CD4-positive, alpha-beta T cell (primary cell): ENCODE data around the gene COL23A1. TPM values are rescaled to one million over a fixed set of nuclear protein-coding genes. Genes with fewer than 3 reads are reported as not detected.

Experiments
- ATAC-seq: fragments of 200-7000 bp; cut with Tn5 transposase; one replicate; pipeline ENCODE4 v1.10.0; 2022; ENCODE audit warnings: mild to moderate bottlenecking; ENCODE audit not compliant: poor library complexity
- CTCF ChIA-PET: fragments of 350-600 bp; sonication (Branson Sonifier 250); formaldehyde crosslinking; loops from one replicate; lab custom pipeline; 2021; ENCODE audit warnings: antibody characterized with exemption, inconsistent platforms; lab: Charles Lee
- POLR2A ChIA-PET: fragments of 350-600 bp; sonication (Branson Sonifier 250); formaldehyde crosslinking; loops from one replicate; lab custom pipeline; 2021; ENCODE audit warnings: antibody characterized with exemption, inconsistent platforms; lab: Charles Lee
- DNase-seq, 14 experiments: peaks; one replicate each; pipeline ENCODE4 v3.0.0-alpha.2; 2013 to 2020; ENCODE audit warnings: mixed read lengths in 2 of 14
- H3K27ac ChIP-seq, 2 donors: one replicate each; pipeline versions ENCODE4 v1.5.1 to v1.7.0; 2013; ENCODE audit warnings: low read length in 2 of 2, low read depth in 1 of 2, mild to moderate bottlenecking in 1 of 2
- H3K27me3 ChIP-seq, 2 experiments: 1 replicate in 1 of 2; 2 replicates in 1 of 2; pipeline versions ENCODE4 v1.6.1 to v1.7.0; 2013; ENCODE audit warnings: low read length in 2 of 2, control low read depth in 1 of 2, mild to moderate bottlenecking in 1 of 2, moderate library complexity in 1 of 2; ENCODE audit not compliant: insufficient read depth in 2 of 2, control insufficient read depth in 1 of 2
- H3K36me3 ChIP-seq: one replicate; pipeline ENCODE4 v1.6.1; 2013; ENCODE audit warnings: low read length, control low read depth; ENCODE audit not compliant: insufficient read depth
- H3K4me1 ChIP-seq: one replicate; pipeline ENCODE4 v1.6.1; 2013; ENCODE audit warnings: low read length, control low read depth; ENCODE audit not compliant: insufficient read depth
- H3K4me3 ChIP-seq: one replicate; pipeline ENCODE4 v1.5.1; 2013; ENCODE audit warnings: mild to moderate bottlenecking, low read length, moderate library complexity
- H3K9me3 ChIP-seq, 2 experiments: 1 replicate in 1 of 2; 2 replicates in 1 of 2; pipeline versions ENCODE4 v1.6.1 to v1.7.0; 2013; ENCODE audit warnings: low read length in 2 of 2, mild to moderate bottlenecking in 2 of 2, control low read depth in 1 of 2, moderate library complexity in 1 of 2; ENCODE audit not compliant: control insufficient read depth in 1 of 2, insufficient read depth in 1 of 2
- H3K27ac Mint-ChIP-seq: one replicate; pipeline ENCODE4 v1.8.0; 2020; ENCODE audit warnings: mixed read lengths
- H3K27me3 Mint-ChIP-seq: one replicate; pipeline ENCODE4 v1.8.0; 2021; ENCODE audit warnings: mixed read lengths
- H3K36me3 Mint-ChIP-seq: one replicate; pipeline ENCODE4 v1.8.0; 2021; ENCODE audit warnings: low read depth, mixed read lengths
- H3K4me1 Mint-ChIP-seq: one replicate; pipeline ENCODE4 v1.8.0; 2021; ENCODE audit warnings: low read depth, mixed read lengths
- H3K4me3 Mint-ChIP-seq: one replicate; pipeline ENCODE4 v1.8.0; 2020; ENCODE audit warnings: mild to moderate bottlenecking, mixed read lengths
- H3K9me3 Mint-ChIP-seq: one replicate; pipeline ENCODE4 v1.8.0; 2020; ENCODE audit warnings: mixed read lengths
- intact Hi-C, 2 experiments: fragments of 100-400 bp; cut with DNase I in 1 of 2; cut with micrococcal nuclease in 1 of 2; formaldehyde crosslinking; loops; one replicate each; pipeline versions ENCODE4 v1.15.1 to v1.9.0; 2023 to 2025; cut with DNase I, micrococcal nuclease
- total RNA-seq, 174 experiments: library from RNA in 2 of 174; stranded (reverse) in 2 of 174; gene quantifications; one replicate each; pipeline ENCODE4 v1.2.3 and lab custom pipeline; 2021 to 2026
- TF ChIP-seq, protein P1 (sequence below): fragments of 200-600 bp; IDR thresholded peaks from one replicate; pipeline ENCODE4 v1.8.0; 2022; ENCODE audit warnings: antibody characterized with exemption, mild to moderate bottlenecking

Gene COL23A1
- total RNA-seq, 2 experiments from 2014 or later = not detected

DNA sequence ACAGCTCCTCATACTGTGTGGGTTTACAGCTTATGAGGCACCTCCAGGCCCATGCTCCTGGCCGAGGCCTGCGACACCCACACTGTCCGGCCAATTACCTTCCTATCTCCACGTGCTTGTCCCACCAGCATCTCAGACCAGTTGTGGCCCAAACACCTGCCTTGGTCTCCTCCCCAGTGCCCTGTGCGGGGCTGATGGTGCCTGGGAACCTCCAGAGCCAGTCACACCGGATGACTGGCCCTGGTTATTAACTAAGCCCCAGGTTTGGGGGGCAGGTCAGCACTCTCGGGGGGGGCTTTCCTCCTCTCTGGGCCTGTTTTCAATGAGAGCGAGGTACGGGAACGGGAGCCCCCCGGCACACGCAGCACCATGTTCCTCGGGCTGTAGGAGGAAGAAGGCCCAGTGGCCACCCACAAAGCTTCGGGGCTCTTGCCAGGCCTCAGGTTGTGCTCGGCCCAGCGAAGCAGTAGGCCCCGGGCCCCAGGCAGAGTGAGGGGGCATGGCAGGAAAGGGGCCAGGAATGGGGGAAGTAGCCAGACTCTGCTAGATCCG lies 281.6 kb downstream of the COL23A1 start:
- CTCF ChIA-PET = no interaction called here
- H3K9me3 ChIP-seq = no peaks in the 10 kb centered on the region
- intact Hi-C loops = no loop called here
- H3K27ac ChIP-seq = no peak overlapping the region
- Mint-ChIP-seq H3K27me3 (peaks cover 13% of the 10 kb centered on the region), H3K4me1 (no peaks in the 10 kb centered on the region), H3K4me3 (no peak overlapping the region), H3K36me3 (no peaks in the 10 kb centered on the region), H3K9me3 (no peaks in the 10 kb centered on the region), H3K27ac (no peak overlapping the region)
- POLR2A ChIA-PET = no interaction called here
- ATAC-seq (no peak), DNase-seq (no peak)
- TF ChIP-seq, protein P1, sequence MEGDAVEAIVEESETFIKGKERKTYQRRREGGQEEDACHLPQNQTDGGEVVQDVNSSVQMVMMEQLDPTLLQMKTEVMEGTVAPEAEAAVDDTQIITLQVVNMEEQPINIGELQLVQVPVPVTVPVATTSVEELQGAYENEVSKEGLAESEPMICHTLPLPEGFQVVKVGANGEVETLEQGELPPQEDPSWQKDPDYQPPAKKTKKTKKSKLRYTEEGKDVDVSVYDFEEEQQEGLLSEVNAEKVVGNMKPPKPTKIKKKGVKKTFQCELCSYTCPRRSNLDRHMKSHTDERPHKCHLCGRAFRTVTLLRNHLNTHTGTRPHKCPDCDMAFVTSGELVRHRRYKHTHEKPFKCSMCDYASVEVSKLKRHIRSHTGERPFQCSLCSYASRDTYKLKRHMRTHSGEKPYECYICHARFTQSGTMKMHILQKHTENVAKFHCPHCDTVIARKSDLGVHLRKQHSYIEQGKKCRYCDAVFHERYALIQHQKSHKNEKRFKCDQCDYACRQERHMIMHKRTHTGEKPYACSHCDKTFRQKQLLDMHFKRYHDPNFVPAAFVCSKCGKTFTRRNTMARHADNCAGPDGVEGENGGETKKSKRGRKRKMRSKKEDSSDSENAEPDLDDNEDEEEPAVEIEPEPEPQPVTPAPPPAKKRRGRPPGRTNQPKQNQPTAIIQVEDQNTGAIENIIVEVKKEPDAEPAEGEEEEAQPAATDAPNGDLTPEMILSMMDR = no peak
- peaks cover 0 to 2% of the 10 kb centered on the region in 2 experiments for H3K27me3 ChIP-seq
- H3K36me3 ChIP-seq = no peaks in the 10 kb centered on the region
- no peaks in the 10 kb centered on the region for H3K4me1 ChIP-seq
- H3K4me3 ChIP-seq = no peak overlapping the region

DNA sequence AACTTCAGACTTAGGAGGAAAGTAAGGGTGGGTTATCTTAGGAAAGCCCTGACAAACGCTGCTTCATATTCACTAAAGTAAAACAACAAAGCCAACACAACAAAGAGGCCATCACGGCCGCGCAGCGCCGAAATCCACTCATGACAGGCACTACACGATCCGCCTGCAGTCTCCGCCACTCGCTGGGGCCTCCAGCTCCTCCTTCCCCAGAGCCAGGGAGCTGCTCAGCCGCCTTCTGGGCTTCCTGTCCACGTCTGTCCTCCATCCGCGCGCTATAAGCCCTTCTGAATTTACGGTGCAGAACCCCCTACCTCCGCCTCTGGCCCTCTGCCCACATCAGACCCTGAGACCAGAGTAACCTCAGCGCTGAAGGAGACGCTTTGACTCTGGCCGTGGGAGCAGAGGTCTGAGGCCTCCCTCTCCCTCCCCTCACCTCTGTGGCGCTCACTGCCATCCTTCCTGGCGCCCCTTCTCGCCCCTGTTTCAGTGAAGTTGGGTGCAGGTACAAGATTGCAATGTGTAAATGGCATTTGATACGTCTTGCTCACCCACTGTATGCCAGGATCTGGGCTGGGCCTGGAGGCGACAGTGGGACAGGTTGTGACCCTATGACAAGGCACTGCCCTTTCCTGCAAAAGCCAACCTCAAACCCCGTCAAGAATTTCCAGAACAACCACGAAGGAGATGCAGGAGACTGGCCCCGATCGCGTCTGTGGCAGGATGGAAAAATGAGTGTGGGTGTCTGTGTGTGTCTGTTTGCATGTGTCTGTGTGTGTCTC lies 282.7 kb downstream of the COL23A1 start:
- Mint-ChIP-seq H3K36me3 (no peaks in the 10 kb centered on the region), H3K4me3 (no peak overlapping the region), H3K9me3 (no peaks in the 10 kb centered on the region), H3K4me1 (no peaks in the 10 kb centered on the region), H3K27ac (no peak overlapping the region), H3K27me3 (peaks cover 11% of the 10 kb centered on the region)
- Histone ChIP-seq H3K27ac (no peak overlapping the region), H3K36me3 (no peaks in the 10 kb centered on the region), H3K9me3 (no peaks in the 10 kb centered on the region), H3K4me1 (no peaks in the 10 kb centered on the region), H3K4me3 (no peak overlapping the region), H3K27me3 (peaks cover 0 to 3% of the 10 kb centered on the region in 2 experiments)
- ChIA-PET POLR2A (no interaction called here), CTCF (interaction anchor here (0.6 kb wide), 1 partner anchor 14 kb away, joined by 3 read pairs; no protein-coding TSS in a partner anchor)
- intact Hi-C loops = no loop called here
- ATAC-seq (no peak), DNase-seq (no peak)
- TF ChIP-seq, protein P1 = no peak

DNA sequence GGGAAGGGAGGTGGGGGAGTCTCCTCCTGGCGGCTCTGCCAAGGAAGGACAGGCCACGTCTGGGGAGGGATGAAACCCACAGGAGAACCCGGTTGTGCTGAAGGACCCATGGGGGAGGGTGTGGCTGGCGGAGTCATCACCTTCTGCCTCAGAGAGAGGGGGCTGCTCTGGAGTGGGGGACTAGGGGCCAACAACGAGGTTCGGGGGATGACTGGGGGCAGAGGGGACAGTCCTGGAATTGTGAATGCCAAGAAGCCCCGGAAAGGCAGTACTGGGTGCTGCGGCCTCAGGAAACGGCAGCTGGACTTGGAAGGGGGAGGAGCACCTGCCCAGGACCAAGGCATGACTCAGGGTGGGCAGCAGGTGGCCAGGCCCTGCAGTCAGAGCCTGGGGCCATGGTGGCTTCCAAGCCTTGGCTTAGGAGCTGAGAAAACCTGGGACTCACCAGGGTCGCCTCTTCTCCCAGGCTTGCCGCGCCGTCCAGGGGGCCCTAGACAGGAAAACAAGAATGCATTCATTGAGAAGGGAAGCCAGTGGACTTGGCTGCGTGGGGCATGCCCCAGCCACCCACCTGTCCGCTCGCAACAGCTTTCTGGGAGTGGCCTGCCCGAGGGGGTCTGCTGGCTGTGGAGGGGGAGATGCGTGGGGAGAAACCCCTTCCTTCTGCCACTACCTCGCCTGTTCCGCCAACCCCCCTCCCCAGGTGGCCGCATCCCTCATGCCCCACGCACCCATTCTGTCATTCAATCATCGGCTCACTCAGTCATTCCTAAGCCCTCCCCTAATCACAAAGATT lies 283.6 kb downstream of the COL23A1 start:
- no peak overlapping the region for H3K27ac Mint-ChIP-seq
- POLR2A ChIA-PET = no interaction called here
- H3K27me3 Mint-ChIP-seq = peaks cover 11% of the 10 kb centered on the region
- H3K27ac ChIP-seq = no peak overlapping the region
- no peaks in the 10 kb centered on the region for H3K36me3 Mint-ChIP-seq
- H3K9me3 ChIP-seq = no peaks in the 10 kb centered on the region
- DNase-seq (no peak), ATAC-seq (no peak)
- CTCF ChIA-PET = interaction anchor here (0.6 kb wide), 1 partner anchor 14 kb away, joined by 3 read pairs; no protein-coding TSS in a partner anchor
- intact Hi-C loops = no loop called here
- no peaks in the 10 kb centered on the region for H3K9me3 Mint-ChIP-seq
- TF ChIP-seq, protein P1 = no peak
- no peaks in the 10 kb centered on the region for H3K4me1 Mint-ChIP-seq
- peaks cover 0 to 3% of the 10 kb centered on the region in 2 experiments for H3K27me3 ChIP-seq
- H3K36me3 ChIP-seq = no peaks in the 10 kb centered on the region
- H3K4me3 Mint-ChIP-seq = no peak overlapping the region
- H3K4me3 ChIP-seq = no peak overlapping the region
- no peaks in the 10 kb centered on the region for H3K4me1 ChIP-seq
